SK-N-SH treated with all-trans-retinoic acid at 6 μM for 48 hours (cell line): ENCODE measurements around the gene C17orf113.

Experiments
- BACH2 ChIP-seq: fragments of 250-450 bp; sonication (Bioruptor Pico); IDR thresholded peaks from 2 replicates; pipeline ENCODE4 v1.9.0; 2021; ENCODE audit warnings: mild to moderate bottlenecking, borderline replicate concordance
- CSDC2 ChIP-seq: fragments of 250-450 bp; sonication (Bioruptor Pico); IDR thresholded peaks from 2 replicates; pipeline ENCODE4 v1.5.0; 2020; ENCODE audit warnings: mild to moderate bottlenecking, moderate library complexity
- SNAI2 ChIP-seq: fragments of 250-450 bp; sonication (Bioruptor Pico); IDR thresholded peaks from 2 replicates; pipeline ENCODE4 v1.5.0; 2020; ENCODE audit warnings: mild to moderate bottlenecking, moderate library complexity
- TCF4 ChIP-seq: fragments of 250-450 bp; sonication (Bioruptor Pico); IDR thresholded peaks from 2 replicates; pipeline ENCODE4 v1.8.0; 2021; ENCODE audit warnings: mild to moderate bottlenecking, moderate library complexity, borderline replicate concordance
- ZC3H10 ChIP-seq: fragments of 250-450 bp; sonication (Bioruptor Pico); IDR thresholded peaks from 2 replicates; pipeline ENCODE4 v1.5.1; 2021; ENCODE audit warnings: mild to moderate bottlenecking, moderate library complexity
- ZFP30 ChIP-seq: fragments of 450-650 bp; formaldehyde crosslinking; IDR thresholded peaks from 2 replicates; pipeline ENCODE4 v1.5.0; 2022; ENCODE audit warnings: mild to moderate bottlenecking, moderate library complexity
- ZNF565 ChIP-seq: fragments of 450-650 bp; formaldehyde crosslinking; conservative IDR thresholded peaks from 2 replicates; pipeline ENCODE4 v1.5.0; 2020; ENCODE audit warnings: low read depth, mild to moderate bottlenecking, moderate library complexity
- ZNF70 ChIP-seq: fragments of 450-650 bp; formaldehyde crosslinking; IDR thresholded peaks from 2 replicates; pipeline ENCODE4 v1.5.0; 2020; ENCODE audit warnings: mild to moderate bottlenecking, moderate library complexity
- TF ChIP-seq, protein P1 (sequence below): fragments of 250-450 bp; sonication (Bioruptor Pico); IDR thresholded peaks from 2 replicates; pipeline ENCODE4 v1.8.0; 2020; ENCODE audit warnings: mild to moderate bottlenecking, moderate library complexity, borderline replicate concordance
- TF ChIP-seq, protein P2 (sequence below): fragments of 250-450 bp; sonication (Bioruptor Pico); IDR thresholded peaks from 2 replicates; pipeline ENCODE4 v1.5.0; 2020; ENCODE audit warnings: mild to moderate bottlenecking, moderate library complexity

DNA sequence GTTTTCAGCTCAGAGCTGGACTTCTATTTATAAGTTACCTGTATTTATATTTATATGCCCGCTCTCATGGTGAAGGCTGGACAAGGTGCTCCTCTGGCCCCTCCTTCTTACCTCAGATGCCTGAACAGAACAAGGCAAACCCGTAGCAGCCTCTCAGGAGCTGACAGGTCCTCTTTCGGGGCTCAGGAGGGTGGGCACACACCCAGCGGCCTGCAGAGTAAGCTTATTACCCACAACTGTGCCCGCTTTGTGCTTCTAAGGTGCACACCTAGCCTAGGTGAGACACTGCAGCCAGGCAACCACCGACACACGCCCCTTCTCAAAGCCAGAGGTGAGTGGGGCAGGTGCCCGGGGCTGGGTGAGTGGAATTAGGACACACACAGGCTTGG is 25.2 kb downstream of the C17orf113 start:
- TF ChIP-seq ZC3H10 (CRISPR knock-in tag) (no peak), BACH2 (CRISPR knock-in tag) (no peak), ZNF70 (CRISPR knock-in tag) (no peak), SNAI2 (no peak), ZNF565 (CRISPR knock-in tag) (no peak), ZFP30 (CRISPR knock-in tag) (no peak), CSDC2 (CRISPR knock-in tag) (no peak), TCF4 (no peak)
- TF ChIP-seq, protein P1, sequence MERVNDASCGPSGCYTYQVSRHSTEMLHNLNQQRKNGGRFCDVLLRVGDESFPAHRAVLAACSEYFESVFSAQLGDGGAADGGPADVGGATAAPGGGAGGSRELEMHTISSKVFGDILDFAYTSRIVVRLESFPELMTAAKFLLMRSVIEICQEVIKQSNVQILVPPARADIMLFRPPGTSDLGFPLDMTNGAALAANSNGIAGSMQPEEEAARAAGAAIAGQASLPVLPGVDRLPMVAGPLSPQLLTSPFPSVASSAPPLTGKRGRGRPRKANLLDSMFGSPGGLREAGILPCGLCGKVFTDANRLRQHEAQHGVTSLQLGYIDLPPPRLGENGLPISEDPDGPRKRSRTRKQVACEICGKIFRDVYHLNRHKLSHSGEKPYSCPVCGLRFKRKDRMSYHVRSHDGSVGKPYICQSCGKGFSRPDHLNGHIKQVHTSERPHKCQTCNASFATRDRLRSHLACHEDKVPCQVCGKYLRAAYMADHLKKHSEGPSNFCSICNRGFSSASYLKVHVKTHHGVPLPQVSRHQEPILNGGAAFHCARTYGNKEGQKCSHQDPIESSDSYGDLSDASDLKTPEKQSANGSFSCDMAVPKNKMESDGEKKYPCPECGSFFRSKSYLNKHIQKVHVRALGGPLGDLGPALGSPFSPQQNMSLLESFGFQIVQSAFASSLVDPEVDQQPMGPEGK (CRISPR knock-in tag): no peak
- TF ChIP-seq, protein P2, sequence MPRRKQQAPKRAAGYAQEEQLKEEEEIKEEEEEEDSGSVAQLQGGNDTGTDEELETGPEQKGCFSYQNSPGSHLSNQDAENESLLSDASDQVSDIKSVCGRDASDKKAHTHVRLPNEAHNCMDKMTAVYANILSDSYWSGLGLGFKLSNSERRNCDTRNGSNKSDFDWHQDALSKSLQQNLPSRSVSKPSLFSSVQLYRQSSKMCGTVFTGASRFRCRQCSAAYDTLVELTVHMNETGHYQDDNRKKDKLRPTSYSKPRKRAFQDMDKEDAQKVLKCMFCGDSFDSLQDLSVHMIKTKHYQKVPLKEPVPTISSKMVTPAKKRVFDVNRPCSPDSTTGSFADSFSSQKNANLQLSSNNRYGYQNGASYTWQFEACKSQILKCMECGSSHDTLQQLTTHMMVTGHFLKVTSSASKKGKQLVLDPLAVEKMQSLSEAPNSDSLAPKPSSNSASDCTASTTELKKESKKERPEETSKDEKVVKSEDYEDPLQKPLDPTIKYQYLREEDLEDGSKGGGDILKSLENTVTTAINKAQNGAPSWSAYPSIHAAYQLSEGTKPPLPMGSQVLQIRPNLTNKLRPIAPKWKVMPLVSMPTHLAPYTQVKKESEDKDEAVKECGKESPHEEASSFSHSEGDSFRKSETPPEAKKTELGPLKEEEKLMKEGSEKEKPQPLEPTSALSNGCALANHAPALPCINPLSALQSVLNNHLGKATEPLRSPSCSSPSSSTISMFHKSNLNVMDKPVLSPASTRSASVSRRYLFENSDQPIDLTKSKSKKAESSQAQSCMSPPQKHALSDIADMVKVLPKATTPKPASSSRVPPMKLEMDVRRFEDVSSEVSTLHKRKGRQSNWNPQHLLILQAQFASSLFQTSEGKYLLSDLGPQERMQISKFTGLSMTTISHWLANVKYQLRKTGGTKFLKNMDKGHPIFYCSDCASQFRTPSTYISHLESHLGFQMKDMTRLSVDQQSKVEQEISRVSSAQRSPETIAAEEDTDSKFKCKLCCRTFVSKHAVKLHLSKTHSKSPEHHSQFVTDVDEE (CRISPR knock-in tag): no peak
